Fibroblast of skin of back (primary cell): Measurements from ENCODE around the gene CBFA2T3.

ENCODE experiments used
- DNase-seq: peaks from one replicate; pipeline ENCODE4 v3.0.0-alpha.2; 2013

Gene CBFA2T3

DNA sequence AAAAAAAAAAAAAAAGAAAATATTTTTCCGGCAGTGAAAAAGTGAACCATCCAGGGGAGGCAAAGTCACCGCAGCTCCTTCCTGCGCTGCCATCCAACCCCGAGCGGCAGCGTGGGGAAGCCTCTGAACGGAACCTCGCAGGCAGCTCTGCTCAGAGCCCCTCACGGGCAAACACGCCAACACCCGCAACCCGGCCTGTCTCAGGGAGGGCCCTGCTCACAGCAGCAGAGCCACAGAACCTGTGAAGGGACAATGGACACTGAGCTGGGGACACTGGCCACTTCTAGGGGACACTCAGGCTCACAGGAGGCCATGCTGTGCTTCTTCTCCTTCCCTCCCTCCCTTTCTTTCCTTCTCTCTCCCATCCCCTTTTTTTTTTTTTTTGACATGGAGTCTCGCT lies 143.9 kb downstream of the CBFA2T3 start:
- no peak for DNase-seq

DNA sequence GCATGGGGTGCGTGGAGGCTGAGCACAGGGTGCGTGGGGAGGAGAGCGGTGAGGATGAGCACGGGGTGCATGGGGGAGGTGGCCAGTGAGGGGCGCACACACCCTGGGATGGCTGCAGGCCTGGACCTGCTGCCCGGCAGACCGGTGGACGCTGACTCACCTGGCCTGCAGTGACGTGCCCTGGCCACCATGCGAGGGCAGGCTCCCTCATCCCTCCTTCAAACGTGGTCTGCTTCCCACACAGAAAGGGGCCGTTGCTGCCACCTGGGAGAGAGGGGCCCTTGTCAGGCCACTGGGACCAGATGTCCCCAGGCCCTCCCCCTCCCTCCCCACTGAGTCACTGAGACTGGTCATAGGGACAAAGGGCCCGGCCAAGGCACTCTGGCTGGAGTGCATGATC lies 145.2 kb downstream of the CBFA2T3 start:
- DNase-seq, result no peak

DNA sequence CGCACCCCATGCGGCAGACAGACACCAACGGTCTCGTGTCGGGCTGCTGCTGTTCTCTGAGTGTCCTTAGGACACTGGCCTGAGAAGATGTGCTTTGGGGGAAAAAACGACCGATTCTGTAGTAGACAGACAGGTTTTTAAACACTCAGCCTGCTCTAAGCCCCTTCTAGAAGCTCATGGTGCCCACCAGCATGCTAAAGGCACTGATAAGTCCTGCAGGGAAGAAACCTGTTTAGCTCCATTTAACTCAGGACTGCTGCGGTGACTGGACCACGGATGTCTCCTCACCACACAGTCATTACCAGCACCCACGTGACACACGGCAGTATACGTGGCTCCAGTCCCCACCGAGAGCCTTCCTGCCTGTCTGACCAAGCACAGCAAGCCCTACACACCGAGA lies 146.2 kb downstream of the CBFA2T3 start:
- no peak for DNase-seq

DNA sequence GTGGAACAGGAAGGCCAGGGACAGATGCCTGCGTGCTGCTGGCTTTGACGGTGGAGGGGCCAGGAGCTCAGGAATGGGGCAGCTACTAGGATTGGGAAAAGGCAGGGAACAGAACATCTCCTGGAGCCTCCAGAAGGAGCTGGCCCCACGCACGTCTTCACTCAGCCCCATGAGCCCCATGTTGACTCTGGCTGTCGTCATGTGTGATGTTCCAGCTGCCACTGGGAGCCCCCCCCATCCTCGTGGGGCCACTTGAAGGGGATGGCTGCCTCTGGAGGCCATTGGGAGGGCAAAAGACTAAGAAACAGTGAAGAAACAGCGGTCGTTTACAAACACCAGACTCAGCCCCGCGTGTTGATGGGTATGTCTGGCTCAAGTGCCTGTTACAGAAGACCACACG lies 146.7 kb downstream of the CBFA2T3 start:
- no peak for DNase-seq

DNA sequence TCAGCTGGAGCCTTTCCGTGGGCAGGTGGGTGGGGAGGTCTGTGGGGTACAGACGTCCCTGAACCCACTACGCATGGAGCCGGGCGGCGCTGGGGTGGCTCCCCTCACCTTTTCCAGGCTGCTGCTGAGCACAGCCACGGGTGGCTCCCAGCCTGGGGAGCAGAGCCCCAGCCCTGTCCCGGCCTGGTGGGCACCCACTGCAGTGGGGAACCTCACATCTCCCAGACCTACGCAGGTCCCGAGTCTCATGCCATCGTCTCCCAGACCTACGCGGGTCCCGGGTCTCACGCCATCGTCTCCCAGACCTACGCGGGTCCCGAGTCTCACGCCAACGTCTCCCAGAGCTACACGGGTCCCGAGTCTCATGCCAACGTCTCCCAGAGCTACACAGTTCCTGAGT lies 148.3 kb downstream of the CBFA2T3 start:
- no peak for DNase-seq

DNA sequence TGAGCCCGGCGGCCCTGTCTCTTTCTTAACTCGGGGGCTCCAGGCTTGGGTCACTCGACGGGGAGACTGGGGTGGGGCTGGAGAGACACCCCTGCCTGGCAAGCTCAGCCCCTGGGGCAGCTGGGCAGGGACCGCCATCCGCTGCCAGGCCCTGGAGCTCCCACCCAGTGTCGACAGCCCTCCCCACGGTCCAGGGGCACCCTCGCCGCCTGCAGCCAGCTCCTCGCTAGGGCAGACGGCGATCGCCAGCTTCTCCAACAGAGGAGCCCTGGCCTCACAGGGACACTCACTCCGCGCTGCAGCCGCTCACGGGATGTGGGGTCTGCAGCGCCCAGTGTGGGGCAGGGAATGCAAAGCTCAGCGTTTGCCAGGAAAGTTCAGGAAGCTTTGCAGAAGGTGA lies 149.3 kb downstream of the CBFA2T3 start:
- no peak for DNase-seq

DNA sequence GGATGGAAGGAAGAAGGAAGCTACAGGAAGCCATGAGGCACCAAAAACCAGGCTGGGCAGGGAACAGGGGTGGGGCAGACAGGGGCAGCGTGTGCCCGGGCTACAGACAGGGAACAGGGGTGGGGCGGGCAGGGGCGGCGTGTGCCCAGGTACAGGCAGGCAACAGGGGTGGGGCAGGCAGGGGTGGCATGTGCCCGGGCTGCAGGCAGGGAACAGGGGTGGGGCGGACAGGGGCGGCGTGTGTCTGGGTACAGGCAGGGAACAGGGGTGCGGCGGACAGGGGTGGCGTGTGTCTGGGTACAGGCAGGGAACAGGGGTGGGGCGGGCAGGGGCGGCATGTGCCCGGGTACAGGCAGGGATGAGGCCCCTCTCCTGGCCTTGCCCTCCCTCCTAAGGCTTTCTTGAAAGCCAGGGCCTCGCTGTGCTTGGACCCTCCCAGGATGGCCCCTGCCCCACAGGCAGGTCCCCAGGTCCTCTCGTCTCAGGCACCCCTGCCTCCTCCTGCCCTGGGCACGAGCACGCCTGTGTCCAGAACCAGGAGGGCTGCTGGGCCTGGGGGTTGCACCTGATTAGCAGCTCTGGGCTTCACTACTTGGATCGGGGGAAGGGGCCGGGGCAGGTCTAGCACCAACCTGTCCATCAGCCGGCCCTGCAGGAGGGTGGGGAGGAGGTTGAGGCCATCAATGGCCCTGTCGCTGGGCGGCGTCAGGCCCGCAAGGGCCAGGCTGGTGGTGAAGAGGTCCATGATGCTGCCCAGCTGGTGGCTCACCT lies 150.8 kb downstream of the CBFA2T3 start:
- DNase-seq, result no peak

DNA sequence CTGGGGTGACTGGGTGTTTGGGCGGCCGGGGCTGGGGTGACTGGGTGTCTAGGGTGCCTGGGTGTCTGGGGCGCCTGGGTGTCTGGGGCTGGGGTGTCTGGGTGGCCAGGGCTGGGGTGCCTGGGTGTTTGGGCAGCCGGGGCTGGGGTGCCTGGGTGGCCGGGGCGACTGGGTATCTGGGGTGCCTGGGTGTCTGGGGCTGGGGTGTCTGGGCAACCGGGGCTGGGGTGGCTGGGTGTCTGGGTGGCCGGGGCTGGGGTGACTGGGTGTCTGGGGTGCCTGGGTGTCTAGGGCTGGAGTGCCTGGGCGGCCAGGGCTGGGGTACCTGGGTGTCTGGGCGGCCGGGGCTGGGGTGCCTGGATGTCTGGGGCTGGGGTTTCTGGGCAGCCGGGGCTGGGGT lies 151.9 kb downstream of the CBFA2T3 start:
- no peak for DNase-seq
